ENCODE measurements around the gene ITSN2.

Gene ITSN2

DNA sequence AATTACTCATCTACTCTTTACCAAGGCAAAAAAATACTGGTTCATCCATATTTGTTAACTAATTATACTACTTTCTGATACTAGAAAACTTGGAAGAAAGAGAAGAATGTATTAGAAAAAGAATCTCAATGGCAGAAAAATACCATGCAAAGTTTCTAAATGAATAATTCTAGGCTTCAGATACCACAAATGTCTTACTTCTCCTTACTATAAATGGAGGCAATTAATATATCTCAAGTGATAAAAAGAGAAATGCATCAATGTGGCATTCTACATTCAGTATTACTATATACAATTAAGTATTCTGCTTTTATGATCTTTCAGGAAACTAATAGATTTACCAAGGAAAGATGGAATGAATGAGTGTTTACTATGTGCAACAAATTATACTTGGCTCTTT is 85.5 kb downstream of the ITSN2 start:
- TF ChIP-seq, protein P1, sequence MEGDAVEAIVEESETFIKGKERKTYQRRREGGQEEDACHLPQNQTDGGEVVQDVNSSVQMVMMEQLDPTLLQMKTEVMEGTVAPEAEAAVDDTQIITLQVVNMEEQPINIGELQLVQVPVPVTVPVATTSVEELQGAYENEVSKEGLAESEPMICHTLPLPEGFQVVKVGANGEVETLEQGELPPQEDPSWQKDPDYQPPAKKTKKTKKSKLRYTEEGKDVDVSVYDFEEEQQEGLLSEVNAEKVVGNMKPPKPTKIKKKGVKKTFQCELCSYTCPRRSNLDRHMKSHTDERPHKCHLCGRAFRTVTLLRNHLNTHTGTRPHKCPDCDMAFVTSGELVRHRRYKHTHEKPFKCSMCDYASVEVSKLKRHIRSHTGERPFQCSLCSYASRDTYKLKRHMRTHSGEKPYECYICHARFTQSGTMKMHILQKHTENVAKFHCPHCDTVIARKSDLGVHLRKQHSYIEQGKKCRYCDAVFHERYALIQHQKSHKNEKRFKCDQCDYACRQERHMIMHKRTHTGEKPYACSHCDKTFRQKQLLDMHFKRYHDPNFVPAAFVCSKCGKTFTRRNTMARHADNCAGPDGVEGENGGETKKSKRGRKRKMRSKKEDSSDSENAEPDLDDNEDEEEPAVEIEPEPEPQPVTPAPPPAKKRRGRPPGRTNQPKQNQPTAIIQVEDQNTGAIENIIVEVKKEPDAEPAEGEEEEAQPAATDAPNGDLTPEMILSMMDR (IDR thresholded peaks at IDR 0.05; ENCODE audit: low read depth, low read length): no peak
- DNase-seq: no peak
- Histone ChIP-seq H3K4me1 (no peaks in the 10 kb centered on the region), H3K36me3 (no peaks in the 10 kb centered on the region), H3K27me3 (no peaks in the 10 kb centered on the region), H3K9me3 (no peaks in the 10 kb centered on the region), H3K4me3 (ENCODE audit: low read depth, low read length) (no peak overlapping the region)

- TF ChIP-seq, protein P1 (IDR thresholded peaks at IDR 0.05; ENCODE audit: low read depth, low read length): no peak
- H3K4me3 ChIP-seq (ENCODE audit: low read depth, low read length): no peak overlapping the region
- DNase-seq: no peak
Measured at GRCh38 chr2:24273598-24273997, 86.7 kb downstream of the ITSN2 start.

DNA sequence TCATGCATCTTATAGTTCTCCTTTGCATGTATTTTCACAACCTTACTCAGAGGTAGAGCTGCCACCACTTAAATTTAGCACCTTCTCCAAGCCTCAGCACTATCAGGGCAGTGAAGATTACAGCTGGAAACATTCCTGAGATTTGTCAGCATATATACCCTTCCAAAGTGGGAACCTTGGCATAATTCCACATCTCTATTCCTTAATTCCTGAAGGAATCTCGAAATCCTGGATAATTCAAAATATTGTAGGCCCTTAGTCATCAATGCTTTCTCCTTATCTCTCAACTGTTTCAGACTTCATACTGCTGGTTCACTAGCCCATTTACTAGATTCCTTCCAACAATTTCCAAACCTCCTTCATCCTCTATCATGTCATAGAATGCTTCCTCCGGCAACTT is 87.4 kb downstream of the ITSN2 start:
- Histone ChIP-seq H3K27me3 (no peaks in the 10 kb centered on the region), H3K4me3 (ENCODE audit: low read depth, low read length) (no peak overlapping the region), H3K9me3 (no peaks in the 10 kb centered on the region), H3K4me1 (no peaks in the 10 kb centered on the region), H3K36me3 (no peaks in the 10 kb centered on the region)
- TF ChIP-seq, protein P1 (IDR thresholded peaks at IDR 0.05; ENCODE audit: low read depth, low read length): no peak
- DNase-seq: no peak

More at GRCh38 chr2:24273598-24273997, 86.7 kb downstream of the ITSN2 start:
- H3K4me1 ChIP-seq: no peaks in the 10 kb centered on the region
- H3K27me3 ChIP-seq: no peaks in the 10 kb centered on the region
- H3K9me3 ChIP-seq: no peaks in the 10 kb centered on the region
- H3K36me3 ChIP-seq: no peaks in the 10 kb centered on the region

- no peaks in the 10 kb centered on the region for H3K36me3 ChIP-seq
- DNase-seq: no peak
- no peaks in the 10 kb centered on the region for H3K4me1 ChIP-seq
- no peaks in the 10 kb centered on the region for H3K9me3 ChIP-seq
- H3K4me3 ChIP-seq (ENCODE audit: low read depth, low read length): no peak overlapping the region
- TF ChIP-seq, protein P1 (IDR thresholded peaks at IDR 0.05; ENCODE audit: low read depth, low read length): no peak
- H3K27me3 ChIP-seq: no peaks in the 10 kb centered on the region
Measured at GRCh38 chr2:24272161-24272802, 88.1 kb downstream of the ITSN2 start.

DNA sequence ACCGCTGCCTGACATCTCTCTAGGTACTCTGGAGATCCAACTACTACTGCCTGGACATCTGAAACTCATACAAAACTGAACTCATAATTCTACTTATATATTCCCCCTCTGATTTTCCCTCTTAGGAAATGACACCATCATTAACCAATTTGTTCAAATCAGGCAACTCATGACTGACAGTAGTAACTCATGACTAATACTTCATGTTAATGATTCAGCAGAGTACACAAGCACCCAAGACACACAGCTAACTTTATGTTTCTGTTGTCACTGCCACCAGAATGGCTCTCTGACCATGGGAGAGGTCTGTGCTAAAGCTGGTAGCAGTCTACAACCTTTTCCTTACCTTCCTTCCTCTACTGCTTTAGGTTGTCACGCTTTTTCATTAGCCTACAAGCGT is 91.1 kb downstream of the ITSN2 start:
- no peak for DNase-seq
- Histone ChIP-seq H3K4me1 (no peaks in the 10 kb centered on the region), H3K9me3 (no peaks in the 10 kb centered on the region), H3K27me3 (no peaks in the 10 kb centered on the region), H3K36me3 (no peaks in the 10 kb centered on the region), H3K4me3 (ENCODE audit: low read depth, low read length) (no peak overlapping the region)
- TF ChIP-seq, protein P1 (IDR thresholded peaks at IDR 0.05; ENCODE audit: low read depth, low read length): no peak

- no peaks in the 10 kb centered on the region for H3K36me3 ChIP-seq
- DNase-seq: no peak
Measured at GRCh38 chr2:24265212-24265611, 95.1 kb downstream of the ITSN2 start.

More at GRCh38 chr2:24265212-24265611, 95.1 kb downstream of the ITSN2 start:
- Histone ChIP-seq H3K4me3 (ENCODE audit: low read depth, low read length) (no peak overlapping the region), H3K27me3 (no peaks in the 10 kb centered on the region), H3K9me3 (no peaks in the 10 kb centered on the region), H3K4me1 (no peaks in the 10 kb centered on the region)
- TF ChIP-seq, protein P1 (IDR thresholded peaks at IDR 0.05; ENCODE audit: low read depth, low read length): no peak

Data from BE2C (cell line).